H9 (cell line): Measurements from ENCODE around the gene ADARB2. TPM values are rescaled to one million over a fixed set of nuclear protein-coding genes. Genes with fewer than 3 reads are reported as not detected.

Source experiments
- DNase-seq: peaks from one replicate; pipeline ENCODE4 v3.0.0-alpha.2; 2017
- H2AFZ ChIP-seq: one replicate; pipeline ENCODE4 v1.6.1; 2013; ENCODE audit warnings: mild to moderate bottlenecking, low read length, control low read depth, moderate library complexity
- H2AK5ac ChIP-seq: 2 replicates; pipeline ENCODE4 v1.6.1; 2013; ENCODE audit warnings: low read length, control low read depth, mixed read lengths; ENCODE audit not compliant: insufficient read length
- H2BK120ac ChIP-seq: one replicate; pipeline ENCODE4 v1.6.1; 2013; ENCODE audit warnings: low read depth, mild to moderate bottlenecking, low read length, control low read depth, inconsistent platforms; ENCODE audit not compliant: poor library complexity, severe bottlenecking
- H2BK12ac ChIP-seq: 2 replicates; pipeline ENCODE4 v1.6.1; 2013; ENCODE audit warnings: low read length, control low read depth, mixed read lengths, low read depth; ENCODE audit not compliant: insufficient read length
- H2BK15ac ChIP-seq: 2 replicates; pipeline ENCODE4 v1.6.1; 2013; ENCODE audit warnings: low read depth, low read length, control low read depth
- H2BK20ac ChIP-seq: one replicate; pipeline ENCODE4 v1.6.1; 2013; ENCODE audit warnings: low read depth, mild to moderate bottlenecking, low read length, control low read depth, inconsistent platforms; ENCODE audit not compliant: poor library complexity, severe bottlenecking
- H2BK5ac ChIP-seq: 2 replicates; pipeline ENCODE4 v1.6.1; 2013; ENCODE audit warnings: low read length, control low read depth, mixed read lengths; ENCODE audit not compliant: insufficient read length
- H3K14ac ChIP-seq: 2 replicates; pipeline ENCODE4 v1.6.1; 2013; ENCODE audit warnings: low read length, control low read depth; ENCODE audit not compliant: insufficient read depth
- H3K18ac ChIP-seq: 2 replicates; pipeline ENCODE4 v1.6.1; 2013; ENCODE audit warnings: low read depth, mild to moderate bottlenecking, mixed read lengths, low read length, control low read depth; ENCODE audit not compliant: insufficient read length
- H3K23ac ChIP-seq: 2 replicates; pipeline ENCODE4 v1.6.1; 2013; ENCODE audit warnings: low read length, control low read depth, mixed read lengths, low read depth; ENCODE audit not compliant: insufficient read length
- H3K23me2 ChIP-seq: 2 replicates; pipeline ENCODE4 v1.6.1; 2013; ENCODE audit warnings: low read depth, mild to moderate bottlenecking, mixed read lengths, low read length, control low read depth; ENCODE audit not compliant: insufficient read length, poor library complexity, severe bottlenecking
- H3K27ac ChIP-seq: 2 replicates; pipeline ENCODE4 v1.5.1; 2013; ENCODE audit warnings: low read length, control low read depth, mixed read lengths, low read depth; ENCODE audit not compliant: insufficient read length
- H3K27me3 ChIP-seq: 2 replicates; pipeline ENCODE4 v1.6.1; 2013; ENCODE audit warnings: low read length, control low read depth, inconsistent platforms; ENCODE audit not compliant: insufficient read depth
- H3K4ac ChIP-seq: 2 replicates; pipeline ENCODE4 v1.6.1; 2013; ENCODE audit warnings: low read depth, mild to moderate bottlenecking, control low read depth, inconsistent platforms, low read length, moderate library complexity
- H3K4me1 ChIP-seq: 2 replicates; pipeline ENCODE4 v1.6.1; 2013; ENCODE audit warnings: low read length, control low read depth, inconsistent platforms; ENCODE audit not compliant: insufficient read depth
- H3K4me2 ChIP-seq: 2 replicates; pipeline ENCODE4 v1.6.1; 2013; ENCODE audit warnings: low read length, control low read depth, mixed read lengths; ENCODE audit not compliant: insufficient read length, insufficient read depth
- H3K56ac ChIP-seq: 2 replicates; pipeline ENCODE4 v1.6.1; 2013; ENCODE audit warnings: low read depth, mild to moderate bottlenecking, mixed read lengths, low read length, control low read depth; ENCODE audit not compliant: insufficient read length
- H3K79me1 ChIP-seq: 2 replicates; pipeline ENCODE4 v1.6.1; 2013; ENCODE audit warnings: low read depth, mild to moderate bottlenecking, moderate library complexity, low read length, control low read depth, inconsistent platforms; ENCODE audit not compliant: insufficient read depth, poor library complexity, severe bottlenecking
- H3K79me2 ChIP-seq: 2 replicates; pipeline ENCODE4 v1.6.1; 2013; ENCODE audit warnings: low read length, control low read depth, inconsistent platforms; ENCODE audit not compliant: insufficient read depth
- H3K9ac ChIP-seq: 2 replicates; pipeline ENCODE4 v1.6.1; 2013; ENCODE audit warnings: low read length, control low read depth, mixed read lengths; ENCODE audit not compliant: insufficient read length; ENCODE audit errors: extremely low read depth
- H3K9me3 ChIP-seq: one replicate; pipeline ENCODE4 v1.6.1; 2013; ENCODE audit warnings: low read depth, low read length, inconsistent platforms; ENCODE audit not compliant: control insufficient read depth
- H3T11ph ChIP-seq: one replicate; pipeline ENCODE4 v1.6.1; 2013; ENCODE audit warnings: mild to moderate bottlenecking, low read length, control low read depth, inconsistent platforms
- H4K20me1 ChIP-seq: one replicate; pipeline ENCODE4 v1.6.1; 2013; ENCODE audit not compliant: control insufficient read depth, insufficient read length, insufficient read depth
- H4K5ac ChIP-seq: 2 replicates; pipeline ENCODE4 v1.6.1; 2013; ENCODE audit warnings: low read depth, mild to moderate bottlenecking, mixed read lengths, low read length, control low read depth; ENCODE audit not compliant: insufficient read length
- H4K8ac ChIP-seq: replicated peaks from 2 replicates; pipeline ENCODE4 v1.6.1; 2013; ENCODE audit warnings: low read length, control low read depth, mixed read lengths, low read depth; ENCODE audit not compliant: insufficient read length
- H4K91ac ChIP-seq: 2 replicates; pipeline ENCODE4 v1.6.1; 2013; ENCODE audit warnings: low read depth, mild to moderate bottlenecking, moderate library complexity, mixed read lengths, low read length, control low read depth; ENCODE audit not compliant: insufficient read length
- H3K27ac Mint-ChIP-seq, 3 experiments: 2 replicates in 2 of 3; 3 replicates in 1 of 3; pipeline ENCODE4 v1.8.0; 2020 to 2021; ENCODE audit warnings: mixed read lengths in 3 of 3, mild to moderate bottlenecking in 1 of 3, moderate library complexity in 1 of 3
- H3K27me3 Mint-ChIP-seq: 2 replicates; pipeline ENCODE4 v1.8.0; 2021; ENCODE audit warnings: low read depth, mild to moderate bottlenecking, moderate library complexity, mixed read lengths
- H3K36me3 Mint-ChIP-seq, 3 experiments: 2 replicates in 2 of 3; 3 replicates in 1 of 3; pipeline ENCODE4 v1.8.0; 2020 to 2021; ENCODE audit warnings: low read depth in 3 of 3, mixed read lengths in 3 of 3; ENCODE audit not compliant: insufficient read depth in 1 of 3
- H3K4me1 Mint-ChIP-seq, 2 experiments: 2 replicates each; pipeline ENCODE4 v1.8.0; 2020; ENCODE audit warnings: mixed read lengths in 2 of 2
- H3K4me3 Mint-ChIP-seq, 2 experiments: 2 replicates in 1 of 2; 3 replicates in 1 of 2; pipeline ENCODE4 v1.8.0; 2020 to 2021; ENCODE audit warnings: mild to moderate bottlenecking in 2 of 2, mixed read lengths in 2 of 2, moderate library complexity in 1 of 2
- H3K9me3 Mint-ChIP-seq, 2 experiments: 2 replicates in 1 of 2; 3 replicates in 1 of 2; pipeline ENCODE4 v1.8.0; 2020; ENCODE audit warnings: mild to moderate bottlenecking in 2 of 2, mixed read lengths in 2 of 2, moderate library complexity in 1 of 2
- CTCF ChIP-seq: fragments of 200-600 bp; sonication (generic); conservative IDR thresholded peaks from 3 replicates; pipeline ENCODE4 v1.8.0; 2021; ENCODE audit warnings: antibody characterized with exemption, mild to moderate bottlenecking
- WGBS: extraction: QIAGEN DNeasy Blood & Tissue Kit; methylation state at CpG from one replicate; pipeline ENCODE4 v1.1.7; 2013; ENCODE audit warnings: missing lambda C conversion rate, low lambda C conversion rate, mixed read lengths; ENCODE audit not compliant: insufficient read length; ENCODE audit errors: extremely low coverage; 5-methylcytosine and 5-hydroxymethylcytosine counted together
- total RNA-seq: library from RNA; stranded (reverse); gene quantifications from 2 replicates; pipeline ENCODE4 v1.2.1, GENCODE V29; 2021

ADARB2 gene
- total RNA-seq, 1 experiment from 2014 or later, result 0.87 TPM

- no peak overlapping the region for H3K23ac ChIP-seq
- no peak overlapping the region for H3T11ph ChIP-seq
- H2AFZ ChIP-seq, result no peak overlapping the region
- no peak overlapping the region for H4K5ac ChIP-seq
- H3K9me3 Mint-ChIP-seq, result no peaks in the 10 kb centered on the region
- H3K14ac ChIP-seq, result no peak overlapping the region; the same call in 1 of the 2 replicates
- no peak overlapping the region for H3K56ac ChIP-seq
- no peaks in the 10 kb centered on the region; a peak in 1 of 7 replicates for H3K36me3 Mint-ChIP-seq
- H3K9me3 ChIP-seq, result no peaks in the 10 kb centered on the region
- no peak overlapping the region for H3K27ac ChIP-seq
- no peak overlapping the region for H3K27ac Mint-ChIP-seq
- no peaks in the 10 kb centered on the region for H4K20me1 ChIP-seq
- H2BK120ac ChIP-seq, result no peak overlapping the region
- H2BK12ac ChIP-seq, result no peak overlapping the region
- no peaks in the 10 kb centered on the region for H3K27me3 Mint-ChIP-seq
- no peak overlapping the region for H2BK5ac ChIP-seq
- peaks cover 39 to 40% of the 10 kb centered on the region in 2 experiments for H3K4me1 Mint-ChIP-seq
- H2BK20ac ChIP-seq, result no peak overlapping the region
- no peaks in the 10 kb centered on the region for H3K23me2 ChIP-seq
- no peak overlapping the region for H3K9ac ChIP-seq
- H3K4me3 Mint-ChIP-seq, result no peak overlapping the region
- H4K8ac ChIP-seq, result no peak overlapping the region
- H3K27me3 ChIP-seq, result no peaks in the 10 kb centered on the region
- H3K4ac ChIP-seq, result no peak overlapping the region
- no peak overlapping the region for H2BK15ac ChIP-seq
- no peak overlapping the region for H4K91ac ChIP-seq
- no peak overlapping the region for H3K18ac ChIP-seq
- DNase-seq, result no peak
- TF ChIP-seq CTCF, result no peak
- no peaks in the 10 kb centered on the region; the same call in 1 of the 2 replicates for H3K4me1 ChIP-seq
- no peaks in the 10 kb centered on the region for H3K79me2 ChIP-seq
- no CpG with 5 or more reads among the region's 63 CpGs for WGBS
- no peak overlapping the region for H2AK5ac ChIP-seq
- H3K79me1 ChIP-seq, result no peaks in the 10 kb centered on the region
- no peak overlapping the region for H3K4me2 ChIP-seq
Observed at GRCh38 chr10:1363446-1364121, 373.7 kb downstream of the ADARB2 start.
